SH-SY5Y (cell line): ENCODE results near the gene PARN.

Experiments
- GATA2 ChIP-seq: IDR thresholded peaks from 2 replicates; pipeline ENCODE4 v1.6.1; 2011; ENCODE audit warnings: mild to moderate bottlenecking, low read depth, low read length
- GATA3 ChIP-seq: IDR thresholded peaks from 2 replicates; pipeline ENCODE4 v1.6.1; 2011; ENCODE audit warnings: low read depth, mild to moderate bottlenecking, low read length, moderate library complexity

GRCh38 chr16:14389359-14389758 is 240.7 kb downstream of the PARN start:
- no peak for TF ChIP-seq GATA3
- no peak for TF ChIP-seq GATA2
